Measurements from ENCODE around the gene PLA2G2D. TPM values are rescaled to one million over a fixed set of nuclear protein-coding genes. Genes with fewer than 3 reads are reported as not detected.

Gene PLA2G2D
- total RNA-seq, 1 experiment from 2014 or later = not detected

GRCh38 chr1:20105856-20106255 is 13.5 kb downstream of the PLA2G2D start:
- H3K27ac Mint-ChIP-seq (ENCODE audit: low read depth, unreplicated experiment) = no peak overlapping the region
- no peak overlapping the region for H3K4me3 Mint-ChIP-seq (ENCODE audit: unreplicated experiment)
- DNase-seq (ENCODE audit: unreplicated experiment) = no peak
- TF ChIP-seq, protein P1, sequence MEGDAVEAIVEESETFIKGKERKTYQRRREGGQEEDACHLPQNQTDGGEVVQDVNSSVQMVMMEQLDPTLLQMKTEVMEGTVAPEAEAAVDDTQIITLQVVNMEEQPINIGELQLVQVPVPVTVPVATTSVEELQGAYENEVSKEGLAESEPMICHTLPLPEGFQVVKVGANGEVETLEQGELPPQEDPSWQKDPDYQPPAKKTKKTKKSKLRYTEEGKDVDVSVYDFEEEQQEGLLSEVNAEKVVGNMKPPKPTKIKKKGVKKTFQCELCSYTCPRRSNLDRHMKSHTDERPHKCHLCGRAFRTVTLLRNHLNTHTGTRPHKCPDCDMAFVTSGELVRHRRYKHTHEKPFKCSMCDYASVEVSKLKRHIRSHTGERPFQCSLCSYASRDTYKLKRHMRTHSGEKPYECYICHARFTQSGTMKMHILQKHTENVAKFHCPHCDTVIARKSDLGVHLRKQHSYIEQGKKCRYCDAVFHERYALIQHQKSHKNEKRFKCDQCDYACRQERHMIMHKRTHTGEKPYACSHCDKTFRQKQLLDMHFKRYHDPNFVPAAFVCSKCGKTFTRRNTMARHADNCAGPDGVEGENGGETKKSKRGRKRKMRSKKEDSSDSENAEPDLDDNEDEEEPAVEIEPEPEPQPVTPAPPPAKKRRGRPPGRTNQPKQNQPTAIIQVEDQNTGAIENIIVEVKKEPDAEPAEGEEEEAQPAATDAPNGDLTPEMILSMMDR (IDR thresholded peaks at IDR 0.05; ENCODE audit: unreplicated experiment) = no peak
- no peaks in the 10 kb centered on the region for H3K36me3 Mint-ChIP-seq (ENCODE audit: insufficient read depth, unreplicated experiment)
- no peaks in the 10 kb centered on the region for H3K9me3 Mint-ChIP-seq (ENCODE audit: unreplicated experiment)
- peaks cover 17% of the 10 kb centered on the region for H3K4me1 Mint-ChIP-seq (ENCODE audit: insufficient read depth, unreplicated experiment)
- BruUV-seq (replicated peaks) = no TSS peak
- intact Hi-C loops (cut with micrococcal nuclease) = loop anchor here (10.0 kb wide), 1 partner anchor 131 kb away; the partner anchor contains the start of gene PLA2G2A
- CTCF ChIA-PET = no interaction called here
- no peaks in the 10 kb centered on the region for H3K27me3 Mint-ChIP-seq (ENCODE audit: insufficient read depth, unreplicated experiment)
- POLR2A ChIA-PET = no interaction called here

DNA sequence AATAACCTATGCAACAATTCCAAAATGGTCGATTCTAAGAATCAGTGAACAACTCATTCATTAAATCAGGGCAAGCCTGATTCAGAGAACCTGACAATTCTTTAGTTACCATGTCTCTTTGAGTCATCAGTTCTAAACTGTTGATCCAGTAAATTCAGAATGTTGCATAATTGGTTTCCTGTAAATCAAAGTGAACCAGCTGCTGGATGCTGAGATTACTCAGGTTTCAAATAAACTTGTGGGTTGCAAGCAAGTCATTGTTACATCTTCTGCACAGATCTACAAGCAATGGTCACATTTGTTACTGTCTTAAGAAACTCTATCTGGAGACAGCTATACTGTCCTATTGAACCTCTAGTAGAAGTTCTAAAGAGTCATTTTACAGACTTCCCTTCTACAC is 16.5 kb downstream of the PLA2G2D start:
- DNase-seq (ENCODE audit: unreplicated experiment) = peak; percentile 65
- TF ChIP-seq, protein P1 (IDR thresholded peaks at IDR 0.05; ENCODE audit: unreplicated experiment) = no peak
- ChIA-PET POLR2A (interaction anchor here (0.7 kb wide), 2 partner anchors 126 to 1973 kb away, joined by 3 to 4 read pairs; no protein-coding TSS in a partner anchor), CTCF (interaction anchor here (0.9 to 1.0 kb wide), 2 partner anchors 9 to 49 kb away, joined by 4 read pairs; no protein-coding TSS in a partner anchor)
- intact Hi-C loops (cut with micrococcal nuclease) = loop anchor here (2.0 to 10.0 kb wide), 2 partner anchors 128 to 392 kb away; partner anchors contain the start of gene PLA2G2A
- Mint-ChIP-seq H3K4me3 (ENCODE audit: unreplicated experiment) (no peak overlapping the region), H3K4me1 (ENCODE audit: insufficient read depth, unreplicated experiment) (peaks cover 12% of the 10 kb centered on the region), H3K9me3 (ENCODE audit: unreplicated experiment) (no peaks in the 10 kb centered on the region), H3K27ac (ENCODE audit: low read depth, unreplicated experiment) (no peak overlapping the region), H3K27me3 (ENCODE audit: insufficient read depth, unreplicated experiment) (no peaks in the 10 kb centered on the region), H3K36me3 (ENCODE audit: insufficient read depth, unreplicated experiment) (no peaks in the 10 kb centered on the region)
- no TSS peak for BruUV-seq (replicated peaks)

DNA sequence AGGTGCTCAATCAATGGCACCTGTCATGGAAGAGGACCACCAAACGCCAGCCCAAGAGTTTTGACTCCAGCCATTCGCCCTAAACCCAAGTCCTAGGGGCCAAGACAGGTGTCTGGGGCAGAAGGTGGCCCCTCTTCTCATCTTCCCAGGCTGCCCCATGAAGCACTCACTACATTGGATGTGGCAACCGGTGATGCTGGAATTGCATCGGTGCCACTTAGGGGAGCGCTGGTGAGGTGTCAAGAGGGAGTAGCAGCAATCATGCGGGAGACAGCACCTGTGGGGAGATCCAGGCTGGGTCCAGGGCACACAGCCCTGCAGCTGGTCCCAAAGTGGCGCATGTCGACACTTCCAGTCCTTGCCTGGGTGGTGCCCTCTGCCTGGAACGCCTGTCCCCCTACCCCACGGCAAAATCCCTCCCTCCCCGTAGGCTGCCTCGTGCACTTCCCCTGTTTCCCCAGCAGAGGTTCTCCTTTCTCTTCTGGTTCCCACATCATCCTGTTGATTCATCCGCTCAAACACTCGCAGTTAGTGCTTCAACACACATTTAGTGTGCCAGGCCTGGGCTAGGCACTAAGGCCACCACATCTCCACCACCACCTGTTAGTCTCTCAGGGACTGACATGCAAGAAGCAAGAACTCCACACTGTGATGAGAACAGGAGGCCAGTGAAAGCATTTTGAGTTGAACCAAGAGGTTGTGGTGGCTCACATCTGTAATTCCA is 18.5 kb downstream of the PLA2G2D start:
- ChIA-PET CTCF (interaction anchor here (0.6 to 6.3 kb wide), 15 partner anchors 10 to 398 kb away, joined by 3 to 76 read pairs (median 4); no protein-coding TSS in a partner anchor), POLR2A (no interaction called here)
- no peaks in the 10 kb centered on the region for H3K36me3 Mint-ChIP-seq (ENCODE audit: insufficient read depth, unreplicated experiment)
- no peaks in the 10 kb centered on the region for H3K9me3 Mint-ChIP-seq (ENCODE audit: unreplicated experiment)
- peak; percentile 61 for DNase-seq (ENCODE audit: unreplicated experiment)
- TF ChIP-seq, protein P1 (IDR thresholded peaks at IDR 0.05; ENCODE audit: unreplicated experiment) = peak; percentile 92
- no TSS peak for BruUV-seq (replicated peaks)
- peaks cover 12% of the 10 kb centered on the region for H3K4me1 Mint-ChIP-seq (ENCODE audit: insufficient read depth, unreplicated experiment)
- H3K27me3 Mint-ChIP-seq (ENCODE audit: insufficient read depth, unreplicated experiment) = no peaks in the 10 kb centered on the region
- no peak overlapping the region for H3K4me3 Mint-ChIP-seq (ENCODE audit: unreplicated experiment)
- H3K27ac Mint-ChIP-seq (ENCODE audit: low read depth, unreplicated experiment) = no peak overlapping the region
- intact Hi-C loops (cut with micrococcal nuclease) = loop anchor here (1.0 to 10.0 kb wide), 4 partner anchors 52 to 182 kb away; partner anchors contain the start of gene PLA2G2A

- ChIA-PET POLR2A (no interaction called here), CTCF (interaction anchor here (0.7 to 6.3 kb wide), 4 partner anchors 9 to 124 kb away, joined by 3 to 76 read pairs (median 5); no protein-coding TSS in a partner anchor)
- intact Hi-C loops (cut with micrococcal nuclease) = no loop called here
- no peaks in the 10 kb centered on the region for H3K9me3 Mint-ChIP-seq (ENCODE audit: unreplicated experiment)
- TF ChIP-seq, protein P1 (IDR thresholded peaks at IDR 0.05; ENCODE audit: unreplicated experiment) = no peak
- H3K4me1 Mint-ChIP-seq (ENCODE audit: insufficient read depth, unreplicated experiment) = peaks cover 12% of the 10 kb centered on the region
- H3K4me3 Mint-ChIP-seq (ENCODE audit: unreplicated experiment) = no peak overlapping the region
- no peaks in the 10 kb centered on the region for H3K36me3 Mint-ChIP-seq (ENCODE audit: insufficient read depth, unreplicated experiment)
- H3K27me3 Mint-ChIP-seq (ENCODE audit: insufficient read depth, unreplicated experiment) = no peaks in the 10 kb centered on the region
- no peak for DNase-seq (ENCODE audit: unreplicated experiment)
- H3K27ac Mint-ChIP-seq (ENCODE audit: low read depth, unreplicated experiment) = no peak overlapping the region
- BruUV-seq (replicated peaks) = no TSS peak
These were observed 19.8 kb downstream of the PLA2G2D start for GRCh38 chr1:20099533-20099932.

Data from MCF 10A (cell line).